K562 (cell line): ENCODE measurements around the gene C17orf114.

Source experiments
- AFF4 ChIP-seq: sonication (generic); formaldehyde crosslinking; IDR thresholded peaks from 2 replicates; pipeline ENCODE4 v1.8.0; 2023; ENCODE audit warnings: mild to moderate bottlenecking, missing genetic modification reagents
- CEBPZ ChIP-seq: fragments of 150-350 bp; IDR thresholded peaks from 2 replicates; pipeline ENCODE4 v1.6.1; 2014; ENCODE audit warnings: low read depth, mild to moderate bottlenecking, low read length, borderline replicate concordance
- DPF2 ChIP-seq: fragments of 450-650 bp; IDR thresholded peaks from 2 replicates; pipeline ENCODE4 v1.6.1; 2016
- KLF1 ChIP-seq: fragments of 450-650 bp; IDR thresholded peaks from 2 replicates; pipeline ENCODE4 v1.6.1; 2016; ENCODE audit warnings: missing genetic modification characterization, missing compliant biosample characterization
- RERE ChIP-seq: sonication (generic); formaldehyde crosslinking; IDR thresholded peaks from 2 replicates; pipeline ENCODE4 v1.8.0; 2023; ENCODE audit warnings: missing genetic modification reagents, mild to moderate bottlenecking, borderline replicate concordance
- RHOXF2B ChIP-seq: fragments of 250-450 bp; sonication (Bioruptor Pico); conservative IDR thresholded peaks from 2 replicates; pipeline ENCODE4 v1.5.1; 2021
- ZNF766 ChIP-seq: fragments of 200-800 bp; sonication (Bioruptor generic); conservative IDR thresholded peaks from 2 replicates; pipeline ENCODE4 v1.6.1; 2016; ENCODE audit warnings: missing genetic modification characterization, missing compliant biosample characterization

Gene C17orf114

GRCh38 chr17:4782652-4783051 is 19.5 kb downstream of the C17orf114 start (continued):
- TF ChIP-seq RERE (CRISPR knock-in tag) (no peak), DPF2 (no peak), ZNF766 (no peak), CEBPZ (no peak), KLF1 (tag) (no peak), RHOXF2B (CRISPR knock-in tag) (no peak), AFF4 (CRISPR knock-in tag) (no peak)
